Naive thymus-derived CD4-positive, alpha-beta T cell (primary cell): ENCODE results near the gene RARG. TPM values are rescaled to one million over a fixed set of nuclear protein-coding genes. Genes with fewer than 3 reads are reported as not detected.

Source experiments
- ATAC-seq: fragments of 150-1000 bp; cut with Tn5 transposase; 2 replicates; pipeline ENCODE4 v1.10.0; 2021; ENCODE audit warnings: mild to moderate bottlenecking, moderate library complexity
- CTCF ChIA-PET: fragments of 350-600 bp; sonication (Branson Sonifier 250); formaldehyde crosslinking; loops from one replicate; lab custom pipeline; 2021; ENCODE audit warnings: antibody characterized with exemption; lab: Charles Lee
- POLR2A ChIA-PET: fragments of 350-600 bp; sonication (Branson Sonifier 250); formaldehyde crosslinking; loops from one replicate; lab custom pipeline; 2021; ENCODE audit warnings: antibody characterized with exemption, inconsistent platforms; lab: Charles Lee
- DNase-seq, 9 donors: peaks; one replicate each; pipeline versions ENCODE4 v3.0.0 to v3.0.0-alpha.2; 2020 to 2022; ENCODE audit warnings: mixed read lengths in 1 of 9
- H3K27ac ChIP-seq: one replicate; pipeline ENCODE4 v1.7.0; 2013; ENCODE audit warnings: mild to moderate bottlenecking, low read depth, low read length, moderate library complexity
- H3K27me3 ChIP-seq, 2 donors: one replicate each; pipeline ENCODE4 v1.7.0; 2013; ENCODE audit warnings: low read length in 2 of 2, mild to moderate bottlenecking in 2 of 2, moderate library complexity in 2 of 2; ENCODE audit not compliant: control insufficient read depth in 2 of 2, insufficient read depth in 2 of 2
- H3K36me3 ChIP-seq, 3 experiments: 1 replicate in 2 of 3; 2 replicates in 1 of 3; pipeline ENCODE4 v1.7.0; 2013; ENCODE audit warnings: low read length in 3 of 3, mild to moderate bottlenecking in 3 of 3, moderate library complexity in 1 of 3; ENCODE audit not compliant: insufficient read depth in 3 of 3, control insufficient read depth in 2 of 3
- H3K4me1 ChIP-seq, 2 donors: one replicate each; pipeline ENCODE4 v1.7.0; 2013; ENCODE audit warnings: low read length in 2 of 2, mild to moderate bottlenecking in 2 of 2, moderate library complexity in 1 of 2; ENCODE audit not compliant: control insufficient read depth in 2 of 2, insufficient read depth in 2 of 2
- H3K4me3 ChIP-seq: 2 replicates; pipeline ENCODE4 v1.7.0; 2013; ENCODE audit warnings: mild to moderate bottlenecking, low read length
- H3K9me3 ChIP-seq, 3 experiments: 1 replicate in 2 of 3; 2 replicates in 1 of 3; pipeline ENCODE4 v1.7.0; 2013; ENCODE audit warnings: low read length in 3 of 3; ENCODE audit not compliant: control insufficient read depth in 2 of 3
- H3K27ac Mint-ChIP-seq, 9 donors: one replicate each; pipeline ENCODE4 v1.8.0; 2020 to 2022; ENCODE audit warnings: mixed read lengths in 9 of 9, mild to moderate bottlenecking in 8 of 9, moderate library complexity in 5 of 9, inconsistent platforms in 2 of 9
- H3K27me3 Mint-ChIP-seq, 5 donors: one replicate each; pipeline ENCODE4 v1.8.0; 2021 to 2022; ENCODE audit warnings: mixed read lengths in 5 of 5, mild to moderate bottlenecking in 1 of 5
- H3K36me3 Mint-ChIP-seq, 5 donors: one replicate each; pipeline ENCODE4 v1.8.0; 2020 to 2022; ENCODE audit warnings: mixed read lengths in 5 of 5, mild to moderate bottlenecking in 3 of 5, inconsistent platforms in 1 of 5
- H3K4me1 Mint-ChIP-seq, 7 donors: one replicate each; pipeline ENCODE4 v1.8.0; 2020 to 2022; ENCODE audit warnings: mixed read lengths in 7 of 7, mild to moderate bottlenecking in 3 of 7, inconsistent platforms in 1 of 7
- H3K4me3 Mint-ChIP-seq, 10 donors: one replicate each; pipeline ENCODE4 v1.8.0; 2020 to 2022; ENCODE audit warnings: mild to moderate bottlenecking in 10 of 10, mixed read lengths in 10 of 10, moderate library complexity in 6 of 10, inconsistent platforms in 2 of 10
- H3K9me3 Mint-ChIP-seq, 11 donors: one replicate each; pipeline ENCODE4 v1.8.0; 2020 to 2022; ENCODE audit warnings: mixed read lengths in 11 of 11, mild to moderate bottlenecking in 4 of 11, inconsistent platforms in 1 of 11, moderate library complexity in 1 of 11
- intact Hi-C, 2 donors: fragments of 100-400 bp; cut with micrococcal nuclease; formaldehyde crosslinking; loops; one replicate each; pipeline ENCODE4 v1.15.1; 2023
- polyA plus RNA-seq, 2 donors: library from polyadenylated mRNA; unstranded; fragments of 300-500 nt; fragmentation: Illumina TruSeq; gene quantifications; one replicate each; pipeline ENCODE4 v1.2.3, GENCODE V29; 2021
- total RNA-seq, 6 experiments: library from RNA in 5 of 6; stranded (reverse) in 5 of 6; gene quantifications; 1 replicate in 5 of 6; 2 replicates in 1 of 6; pipeline ENCODE4 v1.2.3 and lab custom pipeline; 2021 to 2026

RARG gene
- total and polyA plus RNA-seq, 7 experiments from 2014 or later = 6.4 to 73.1 (median 22.5) TPM

DNA sequence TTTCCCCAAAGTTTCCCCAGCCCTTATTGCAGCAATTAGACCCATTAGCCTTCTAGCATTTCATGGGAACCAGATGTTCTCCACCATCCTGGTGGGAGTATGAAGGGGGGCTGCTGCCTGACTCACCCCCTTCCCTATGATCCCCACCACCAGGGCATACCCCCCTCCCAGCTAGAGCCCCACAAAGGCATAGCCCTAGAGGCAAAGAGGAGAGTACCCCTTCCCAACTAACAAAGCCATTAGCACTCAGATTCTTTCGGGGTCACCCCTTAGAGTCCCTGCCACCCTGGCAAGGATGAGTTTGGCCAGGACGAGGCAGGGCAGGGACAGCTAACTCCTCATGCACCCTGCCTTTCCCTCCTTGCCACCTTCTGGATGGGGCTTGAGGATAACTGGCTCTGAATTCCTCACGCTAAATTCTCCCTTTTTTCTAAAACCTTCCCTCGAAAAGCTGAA, 9.2 kb downstream of the RARG start:
- H3K27ac ChIP-seq = peak overlapping the region; percentile 66
- no peak for ATAC-seq
- CTCF ChIA-PET = interaction anchor here (2.3 kb wide), 1 partner anchor 9 kb away, joined by 7 read pairs; no protein-coding TSS in a partner anchor
- H3K27me3 Mint-ChIP-seq = no peaks in the 10 kb centered on the region
- H3K36me3 ChIP-seq = peaks cover 0 to 8% (median 0%) of the 10 kb centered on the region in 3 experiments
- peak overlapping the region; percentile 81 to 94 (median 88) for H3K27ac Mint-ChIP-seq
- peak overlapping the region; percentile 11 for H3K4me3 ChIP-seq
- peaks cover 0 to 18% (median 0%) of the 10 kb centered on the region in 5 donors for H3K36me3 Mint-ChIP-seq
- intact Hi-C loops = loop anchor here (5.0 kb wide), 1 partner anchor 279 kb away; the partner anchor contains the start of gene TARBP2 (in 2 of the 2)
- peaks cover 37 to 44% of the 10 kb centered on the region in 2 donors for H3K4me1 ChIP-seq
- POLR2A ChIA-PET = interaction anchor here (1.1 to 8.5 kb wide), 7 partner anchors 9 to 73 kb away, joined by 3 to 103 read pairs (median 6); partner anchors contain the start of genes ITGB7 and PFDN5
- no peaks in the 10 kb centered on the region for H3K9me3 ChIP-seq
- peak overlapping the region; percentile 45 to 100 (median 82) for H3K4me3 Mint-ChIP-seq
- H3K4me1 Mint-ChIP-seq = peaks cover 44 to 74% (median 69%) of the 10 kb centered on the region in 7 donors
- H3K9me3 Mint-ChIP-seq = peaks cover 0 to 5% (median 0%) of the 10 kb centered on the region in 11 donors
- H3K27me3 ChIP-seq = no peaks in the 10 kb centered on the region
- no peak for DNase-seq

GRCh38 chr12:53222170-53222721, 9.8 kb downstream of the RARG start:
- H3K4me1 Mint-ChIP-seq = peaks cover 43 to 79% (median 74%) of the 10 kb centered on the region in 7 donors
- H3K36me3 Mint-ChIP-seq = peaks cover 0 to 20% (median 0%) of the 10 kb centered on the region in 5 donors
- H3K27ac Mint-ChIP-seq = peak overlapping the region; percentile 63 to 94 (median 85)
- intact Hi-C loops = loop anchor here (5.0 kb wide), 1 partner anchor 280 kb away; the partner anchor contains the start of gene TARBP2 (in 2 of the 2)
- Histone ChIP-seq H3K36me3 (peaks cover 0 to 8% (median 0%) of the 10 kb centered on the region in 3 experiments), H3K27me3 (no peaks in the 10 kb centered on the region), H3K9me3 (no peaks in the 10 kb centered on the region), H3K27ac (peak overlapping the region; percentile 78), H3K4me1 (peaks cover 43 to 50% of the 10 kb centered on the region in 2 donors), H3K4me3 (no peak overlapping the region)
- no peak for DNase-seq
- H3K9me3 Mint-ChIP-seq = peaks cover 0 to 5% (median 0%) of the 10 kb centered on the region in 11 donors
- H3K4me3 Mint-ChIP-seq = peak overlapping the region; percentile 76 to 100 (median 82)
- no peaks in the 10 kb centered on the region for H3K27me3 Mint-ChIP-seq
- ChIA-PET CTCF (interaction anchor here (2.3 kb wide), 1 partner anchor 8 kb away, joined by 7 read pairs; no protein-coding TSS in a partner anchor), POLR2A (interaction anchor here (1.4 to 8.5 kb wide), 7 partner anchors 8 to 45 kb away, joined by 4 to 103 read pairs (median 10); partner anchors contain the start of gene ITGB7)
- ATAC-seq = no peak

GRCh38 chr12:53221203-53222080, 10.6 kb downstream of the RARG start:
- ATAC-seq (peak; percentile 31), DNase-seq (peak in 2 of 9 donors; percentile 34 to 70)
- H3K27ac ChIP-seq = peak overlapping the region; percentile 78
- peaks cover 0 to 6% (median 0%) of the 10 kb centered on the region in 11 donors for H3K9me3 Mint-ChIP-seq
- no peaks in the 10 kb centered on the region for H3K27me3 Mint-ChIP-seq
- peak overlapping the region; percentile 95 for H3K4me3 ChIP-seq
- intact Hi-C loops = loop anchor here (1.0 to 5.0 kb wide), 5 partner anchors 11 to 281 kb away; partner anchors contain the start of genes TARBP2 (in 2 of the 2), AAAS (in 1 of the 2), CSAD (in 1 of the 2) and RARG (in 1 of the 2)
- H3K27me3 ChIP-seq = no peaks in the 10 kb centered on the region
- POLR2A ChIA-PET = interaction anchor here (0.6 to 8.6 kb wide), 12 partner anchors 12 to 280 kb away, joined by 3 to 103 read pairs (median 20); partner anchors contain the start of genes CSAD, ESPL1, ITGB7 and MYG1
- H3K9me3 ChIP-seq = no peaks in the 10 kb centered on the region
- H3K4me1 ChIP-seq = peaks cover 49 to 58% of the 10 kb centered on the region in 2 donors
- CTCF ChIA-PET = interaction anchor here (1.1 to 12.1 kb wide), 4 partner anchors 7 to 39 kb away, joined by 3 to 121 read pairs (median 9); a partner anchor contains a TSS
- H3K36me3 ChIP-seq = peaks cover 0 to 8% (median 0%) of the 10 kb centered on the region in 3 experiments
- peak overlapping the region; percentile 94 to 100 (median 98) for H3K4me3 Mint-ChIP-seq
- peak overlapping the region; percentile 84 to 97 (median 90) for H3K27ac Mint-ChIP-seq
- peaks cover 0 to 18% (median 0%) of the 10 kb centered on the region in 5 donors for H3K36me3 Mint-ChIP-seq
- H3K4me1 Mint-ChIP-seq = peaks cover 44 to 79% (median 74%) of the 10 kb centered on the region in 7 donors

GRCh38 chr12:53220694-53221202, 11.3 kb downstream of the RARG start:
- CTCF ChIA-PET = interaction anchor here (0.9 to 14.6 kb wide), 8 partner anchors 9 to 79 kb away, joined by 3 to 159 read pairs (median 4); partner anchors contain the start of genes ESPL1 and MYG1
- Mint-ChIP-seq H3K36me3 (peaks cover 0 to 23% (median 0%) of the 10 kb centered on the region in 5 donors), H3K4me1 (peaks cover 51 to 80% (median 77%) of the 10 kb centered on the region in 7 donors), H3K27me3 (no peaks in the 10 kb centered on the region), H3K27ac (peak overlapping the region; percentile 84 to 98 (median 94)), H3K4me3 (peak overlapping the region; percentile 94 to 100 (median 98)), H3K9me3 (peaks cover 0 to 6% (median 0%) of the 10 kb centered on the region in 11 donors)
- peak; percentile 79 for ATAC-seq
- POLR2A ChIA-PET = interaction anchor here (0.8 to 8.6 kb wide), 20 partner anchors 10 to 280 kb away, joined by 3 to 103 read pairs (median 7); partner anchors contain the start of genes CSAD, ESPL1, ITGB7 and MYG1
- H3K4me3 ChIP-seq = peak overlapping the region; percentile 95
- H3K27ac ChIP-seq = peak overlapping the region; percentile 78
- no peaks in the 10 kb centered on the region for H3K27me3 ChIP-seq
- DNase-seq = peak in 8 of 9 donors; percentile 51 to 85 (median 55)
- H3K36me3 ChIP-seq = peaks cover 0 to 9% (median 0%) of the 10 kb centered on the region in 3 experiments
- no peaks in the 10 kb centered on the region for H3K9me3 ChIP-seq
- intact Hi-C loops = loop anchor here (1.0 to 5.0 kb wide), 14 partner anchors 11 to 282 kb away; partner anchors contain the start of genes AAAS (in 2 of the 2), CSAD (in 2 of the 2), ESPL1 (in 2 of the 2) and PFDN5 (in 2 of the 2)
- peaks cover 56 to 63% of the 10 kb centered on the region in 2 donors for H3K4me1 ChIP-seq

GRCh38 chr12:53219956-53220693, 11.9 kb downstream of the RARG start:
- ChIA-PET POLR2A (interaction anchor here (0.8 to 8.6 kb wide), 23 partner anchors 8 to 281 kb away, joined by 3 to 103 read pairs (median 7); partner anchors contain the start of genes CSAD, ESPL1, ITGB7 and MYG1), CTCF (interaction anchor here (0.9 to 14.6 kb wide), 11 partner anchors 9 to 94 kb away, joined by 3 to 159 read pairs (median 3); partner anchors contain the start of genes ESPL1 and MYG1)
- intact Hi-C loops = loop anchor here (1.0 to 5.0 kb wide), 15 partner anchors 11 to 282 kb away; partner anchors contain the start of genes AAAS (in 2 of the 2), ESPL1 (in 2 of the 2), PFDN5 (in 2 of the 2) and TARBP2 (in 2 of the 2)
- H3K9me3 ChIP-seq = no peaks in the 10 kb centered on the region
- Mint-ChIP-seq H3K27ac (peak overlapping the region; percentile 84 to 98 (median 94)), H3K4me1 (peaks cover 51 to 80% (median 77%) of the 10 kb centered on the region in 7 donors), H3K4me3 (peak overlapping the region; percentile 94 to 100 (median 98)), H3K36me3 (peaks cover 0 to 27% (median 5%) of the 10 kb centered on the region in 5 donors), H3K9me3 (peaks cover 0 to 6% (median 0%) of the 10 kb centered on the region in 11 donors), H3K27me3 (no peaks in the 10 kb centered on the region)
- no peaks in the 10 kb centered on the region for H3K27me3 ChIP-seq
- ATAC-seq (peak; percentile 77), DNase-seq (peak; percentile 61 to 87 (median 81))
- H3K4me3 ChIP-seq = peak overlapping the region; percentile 95
- H3K27ac ChIP-seq = peak overlapping the region; percentile 78
- H3K36me3 ChIP-seq = peaks cover 0 to 15% (median 0%) of the 10 kb centered on the region in 3 experiments
- H3K4me1 ChIP-seq = peaks cover 56 to 58% of the 10 kb centered on the region in 2 donors
